Hematopoietic multipotent progenitor cell treated with erythropoietin and hydrocortisone succinate and interleukin-3 and kit ligand, for 15 days (in vitro differentiated cells): ENCODE measurements around the gene ZMYND10.

Source experiments
- DNase-seq: peaks from one replicate; pipeline ENCODE4 v3.0.0-alpha.2; 2015; ENCODE audit warnings: low spot score

Gene ZMYND10

GRCh38 chr3:50370594-50370993 lies 25.1 kb upstream of the ZMYND10 start:
- DNase-seq, result no peak

GRCh38 chr3:50369012-50369670 lies 23.6 kb upstream of the ZMYND10 start:
- no peak for DNase-seq

- no peak for DNase-seq
Measured at GRCh38 chr3:50365842-50366220, 20.3 kb upstream of the ZMYND10 start.

- peak; percentile 93 for DNase-seq
Measured at GRCh38 chr3:50365080-50365841, 19.7 kb upstream of the ZMYND10 start.

GRCh38 chr3:50364573-50365079 lies 19.1 kb upstream of the ZMYND10 start:
- DNase-seq, result no peak

- DNase-seq, result no peak
Measured at GRCh38 chr3:50359760-50360110, 14.2 kb upstream of the ZMYND10 start.

GRCh38 chr3:50358911-50359759 lies 13.6 kb upstream of the ZMYND10 start, which contains the start of gene TMEM115:
Gene TMEM115 (minus strand): TSS chr3:50359521. CDS start chr3:50359063, 458 bp downstream.
- DNase-seq, result peak; percentile 98

GRCh38 chr3:50358355-50358910 lies 12.9 kb upstream of the ZMYND10 start:
- DNase-seq, result no peak

- no peak for DNase-seq
Measured at GRCh38 chr3:50357481-50357880, 11.9 kb upstream of the ZMYND10 start.

GRCh38 chr3:50356553-50356952 lies 11.0 kb upstream of the ZMYND10 start:
- DNase-seq, result peak; percentile 68

- DNase-seq, result no peak
Measured at GRCh38 chr3:50355829-50356552, 10.5 kb upstream of the ZMYND10 start.

- DNase-seq, result no peak
Measured at GRCh38 chr3:50354850-50355249, 9.3 kb upstream of the ZMYND10 start.

- no peak for DNase-seq
Measured at GRCh38 chr3:50354186-50354764, 8.7 kb upstream of the ZMYND10 start.

GRCh38 chr3:50353245-50354004 lies 7.9 kb upstream of the ZMYND10 start:
- no peak for DNase-seq

- DNase-seq, result no peak
Measured at GRCh38 chr3:50352781-50353180, 7.2 kb upstream of the ZMYND10 start.

- DNase-seq, result no peak
Measured at GRCh38 chr3:50351323-50351697, 5.8 kb upstream of the ZMYND10 start.

GRCh38 chr3:50350527-50351322 lies 5.2 kb upstream of the ZMYND10 start, which contains the start of the genes CYB561D2 and NPRL2:
Gene CYB561D2 (plus strand): TSS chr3:50350862. CDS start chr3:50351434, 572 bp downstream.
Gene NPRL2 (minus strand): TSS chr3:50350775. CDS start chr3:50350652, 123 bp downstream.
- DNase-seq, result peak; percentile 94

- DNase-seq, result no peak
Measured at GRCh38 chr3:50350213-50350526, 4.6 kb upstream of the ZMYND10 start.

GRCh38 chr3:50347187-50347813 lies 1.8 kb upstream of the ZMYND10 start:
- DNase-seq, result peak; percentile 83
